Dendritic cell treated with granulocyte-macrophage colony-stimulating factor and Interleukin-4, amounts not matched to agents 40 ng/mL and 50 ng/mL, for 4 days (primary cell): ENCODE data around the gene CPLANE1.
"Not testable (repeated sequence)": the region's sequence is repeated elsewhere in the genome, so short reads cannot be mapped to it uniquely, and the experiment has no call there.

Experiments
- H3K27ac Mint-ChIP-seq: one replicate; pipeline ENCODE4 v1.8.0; 2022; ENCODE audit warnings: mild to moderate bottlenecking, mixed read lengths
- H3K27me3 Mint-ChIP-seq: one replicate; pipeline ENCODE4 v1.8.0; 2022; ENCODE audit warnings: mild to moderate bottlenecking, mixed read lengths
- H3K36me3 Mint-ChIP-seq: one replicate; pipeline ENCODE4 v1.8.0; 2022; ENCODE audit warnings: low read depth, mixed read lengths
- H3K4me1 Mint-ChIP-seq: one replicate; pipeline ENCODE4 v1.8.0; 2022; ENCODE audit warnings: low read depth, mixed read lengths
- H3K4me3 Mint-ChIP-seq: one replicate; pipeline ENCODE4 v1.8.0; 2022; ENCODE audit warnings: mild to moderate bottlenecking, moderate library complexity, mixed read lengths
- H3K9me3 Mint-ChIP-seq: one replicate; pipeline ENCODE4 v1.8.0; 2022; ENCODE audit warnings: mixed read lengths
- intact Hi-C: fragments of 100-400 bp; cut with micrococcal nuclease; formaldehyde crosslinking; loops from one replicate; pipeline ENCODE4 v1.15.0; 2022

Gene CPLANE1

GRCh38 chr5:37132646-37133045 is 116.5 kb downstream of the CPLANE1 start:
- Mint-ChIP-seq H3K4me1 (no peaks in the 10 kb centered on the region), H3K36me3 (peaks cover 41% of the 10 kb centered on the region), H3K27me3 (no peaks in the 10 kb centered on the region), H3K9me3 (peaks cover 47% of the 10 kb centered on the region), H3K4me3 (no peak overlapping the region), H3K27ac (no peak overlapping the region)
- intact Hi-C loops = no loop called here

- intact Hi-C loops = no loop called here
- no peaks in the 10 kb centered on the region for H3K9me3 Mint-ChIP-seq
- no peak overlapping the region for H3K27ac Mint-ChIP-seq
These were observed 127.7 kb downstream of the CPLANE1 start for GRCh38 chr5:37121465-37121864.

GRCh38 chr5:37121027-37121426 is 128.1 kb downstream of the CPLANE1 start:
- Mint-ChIP-seq H3K4me1 (peaks cover 9% of the 10 kb centered on the region), H3K27ac (no peak overlapping the region), H3K9me3 (no peaks in the 10 kb centered on the region), H3K27me3 (no peaks in the 10 kb centered on the region), H3K4me3 (no peak overlapping the region), H3K36me3 (no peaks in the 10 kb centered on the region)
- intact Hi-C loops = no loop called here

More at GRCh38 chr5:37121465-37121864, 127.7 kb downstream of the CPLANE1 start:
- peaks cover 9% of the 10 kb centered on the region for H3K4me1 Mint-ChIP-seq
- no peaks in the 10 kb centered on the region for H3K36me3 Mint-ChIP-seq
- H3K27me3 Mint-ChIP-seq = no peaks in the 10 kb centered on the region
- no peak overlapping the region for H3K4me3 Mint-ChIP-seq

- no peak overlapping the region for H3K4me3 Mint-ChIP-seq
- no peaks in the 10 kb centered on the region for H3K36me3 Mint-ChIP-seq
- peaks cover 9% of the 10 kb centered on the region for H3K4me1 Mint-ChIP-seq
- H3K27me3 Mint-ChIP-seq = no peaks in the 10 kb centered on the region
- no peak overlapping the region for H3K27ac Mint-ChIP-seq
- H3K9me3 Mint-ChIP-seq = no peaks in the 10 kb centered on the region
- intact Hi-C loops = no loop called here
These were observed 128.9 kb downstream of the CPLANE1 start for GRCh38 chr5:37120270-37120669.

GRCh38 chr5:37116359-37116758 is 132.8 kb downstream of the CPLANE1 start:
- Mint-ChIP-seq H3K4me3 (no peak overlapping the region), H3K9me3 (peaks cover 8% of the 10 kb centered on the region), H3K4me1 (peaks cover 15% of the 10 kb centered on the region), H3K36me3 (peaks cover 13% of the 10 kb centered on the region), H3K27ac (no peak overlapping the region), H3K27me3 (no peaks in the 10 kb centered on the region)
- intact Hi-C loops = no loop called here

GRCh38 chr5:37112383-37112991 is 136.7 kb downstream of the CPLANE1 start:
- no peak overlapping the region for H3K27ac Mint-ChIP-seq
- peaks cover 9% of the 10 kb centered on the region for H3K4me1 Mint-ChIP-seq
- H3K36me3 Mint-ChIP-seq = peaks cover 20% of the 10 kb centered on the region
- H3K4me3 Mint-ChIP-seq = no peak overlapping the region
- peaks cover 8% of the 10 kb centered on the region for H3K9me3 Mint-ChIP-seq
- no peaks in the 10 kb centered on the region for H3K27me3 Mint-ChIP-seq
- intact Hi-C loops = no loop called here

GRCh38 chr5:37111426-37112382 is 137.5 kb downstream of the CPLANE1 start:
- intact Hi-C loops = no loop called here

GRCh38 chr5:37110135-37110534 is 139.0 kb downstream of the CPLANE1 start:
- Mint-ChIP-seq H3K9me3 (peaks cover 8% of the 10 kb centered on the region), H3K27ac (no peak overlapping the region), H3K36me3 (peaks cover 24% of the 10 kb centered on the region), H3K4me1 (peaks cover 9% of the 10 kb centered on the region), H3K27me3 (no peaks in the 10 kb centered on the region), H3K4me3 (no peak overlapping the region)
- intact Hi-C loops = no loop called here

More at GRCh38 chr5:37111426-37112382, 137.5 kb downstream of the CPLANE1 start:
- Mint-ChIP-seq H3K27me3 (no peaks in the 10 kb centered on the region), H3K4me3 (no peak overlapping the region), H3K27ac (no peak overlapping the region), H3K9me3 (peaks cover 8% of the 10 kb centered on the region), H3K36me3 (peaks cover 24% of the 10 kb centered on the region), H3K4me1 (peaks cover 9% of the 10 kb centered on the region)

GRCh38 chr5:37109338-37109737 is 139.8 kb downstream of the CPLANE1 start:
- no peak overlapping the region for H3K4me3 Mint-ChIP-seq

GRCh38 chr5:37103302-37103701 is 145.9 kb downstream of the CPLANE1 start:
- H3K4me3 Mint-ChIP-seq = no peak overlapping the region
- H3K4me1 Mint-ChIP-seq = no peaks in the 10 kb centered on the region
- H3K9me3 Mint-ChIP-seq = peaks cover 12% of the 10 kb centered on the region
- intact Hi-C loops = no loop called here
- H3K36me3 Mint-ChIP-seq = peaks cover 12% of the 10 kb centered on the region
- no peaks in the 10 kb centered on the region for H3K27me3 Mint-ChIP-seq
- no peak overlapping the region for H3K27ac Mint-ChIP-seq

More at GRCh38 chr5:37109338-37109737, 139.8 kb downstream of the CPLANE1 start:
- Mint-ChIP-seq H3K4me1 (peaks cover 9% of the 10 kb centered on the region), H3K36me3 (peaks cover 24% of the 10 kb centered on the region), H3K27ac (no peak overlapping the region), H3K9me3 (peaks cover 8% of the 10 kb centered on the region), H3K27me3 (no peaks in the 10 kb centered on the region)
- intact Hi-C loops = no loop called here

GRCh38 chr5:37099267-37099666 is 149.9 kb downstream of the CPLANE1 start:
- H3K36me3 Mint-ChIP-seq, intact Hi-C loops, H3K27ac Mint-ChIP-seq, H3K4me3 Mint-ChIP-seq, H3K27me3 Mint-ChIP-seq, H3K4me1 Mint-ChIP-seq: not testable (repeated sequence)
- H3K9me3 Mint-ChIP-seq = peaks cover 32% of the 10 kb centered on the region

- H3K27ac Mint-ChIP-seq, intact Hi-C loops, H3K27me3 Mint-ChIP-seq, H3K4me3 Mint-ChIP-seq, H3K36me3 Mint-ChIP-seq, H3K4me1 Mint-ChIP-seq: not testable (repeated sequence)
- peaks cover 19% of the 10 kb centered on the region for H3K9me3 Mint-ChIP-seq
These were observed 155.4 kb downstream of the CPLANE1 start for GRCh38 chr5:37093795-37094194.

- intact Hi-C loops = no loop called here
- Mint-ChIP-seq H3K4me1 (no peaks in the 10 kb centered on the region), H3K9me3 (no peaks in the 10 kb centered on the region), H3K27ac (no peak overlapping the region), H3K4me3 (no peak overlapping the region), H3K36me3 (no peaks in the 10 kb centered on the region), H3K27me3 (no peaks in the 10 kb centered on the region)
These were observed 158.4 kb downstream of the CPLANE1 start for GRCh38 chr5:37090781-37091180.

GRCh38 chr5:37090123-37090726 is 159.0 kb downstream of the CPLANE1 start:
- H3K4me3 Mint-ChIP-seq = no peak overlapping the region
- no peaks in the 10 kb centered on the region for H3K4me1 Mint-ChIP-seq
- no peak overlapping the region for H3K27ac Mint-ChIP-seq
- no peaks in the 10 kb centered on the region for H3K27me3 Mint-ChIP-seq
- no peaks in the 10 kb centered on the region for H3K36me3 Mint-ChIP-seq
- H3K9me3 Mint-ChIP-seq = no peaks in the 10 kb centered on the region
- intact Hi-C loops = no loop called here
